GM19455 (cell line): Measurements from ENCODE around the gene FATE1.
"Not testable (repeated sequence)": the region's sequence is repeated elsewhere in the genome, so short reads cannot be mapped to it uniquely, and the experiment has no call there.

Source experiments
- ATAC-seq: cut with Tn5 transposase; IDR thresholded peaks from one replicate; pipeline ENCODE4 v1.9.1; 2021; ENCODE audit not compliant: unreplicated experiment

The FATE1 gene

GRCh38 chrX:151715752-151716151, at the start of gene FATE1:
FATE1 (plus strand) TSS chrX:151716035; CDS start chrX:151716120, 85 bp downstream.
- ATAC-seq, result no peak

GRCh38 chrX:151675121-151675746, 40.6 kb upstream of the FATE1 start:
- no peak for ATAC-seq

GRCh38 chrX:151676196-151676595, 39.6 kb upstream of the FATE1 start:
- no peak for ATAC-seq

- ATAC-seq, result no peak
These were observed 35.9 kb upstream of the FATE1 start for GRCh38 chrX:151679798-151680402.

- no peak for ATAC-seq
These were observed 35.0 kb upstream of the FATE1 start for GRCh38 chrX:151680805-151681204.

- ATAC-seq, result no peak
These were observed 28.2 kb upstream of the FATE1 start for GRCh38 chrX:151687635-151688034.

- no peak for ATAC-seq
These were observed 27.1 kb upstream of the FATE1 start for GRCh38 chrX:151688695-151689094.

- no peak for ATAC-seq
These were observed 23.0 kb upstream of the FATE1 start for GRCh38 chrX:151692825-151693224.

- no peak for ATAC-seq
These were observed 21.7 kb upstream of the FATE1 start for GRCh38 chrX:151694121-151694520.

GRCh38 chrX:151694661-151695582, 20.9 kb upstream of the FATE1 start, which contains the start of gene PRRG3:
PRRG3 (plus strand) TSS chrX:151695458; CDS start chrX:151698815, 3,357 bp downstream.
- no peak for ATAC-seq

GRCh38 chrX:151695583-151696340, 20.1 kb upstream of the FATE1 start:
- no peak for ATAC-seq

GRCh38 chrX:151697082-151697481, 18.8 kb upstream of the FATE1 start:
- ATAC-seq, result not testable (repeated sequence)

- ATAC-seq, result no peak
These were observed 18.3 kb upstream of the FATE1 start for GRCh38 chrX:151697522-151697921.

GRCh38 chrX:151698485-151698884, 17.4 kb upstream of the FATE1 start:
- no peak for ATAC-seq

- ATAC-seq, result no peak
These were observed 16.1 kb upstream of the FATE1 start for GRCh38 chrX:151699746-151700145.

GRCh38 chrX:151700581-151700980, 15.3 kb upstream of the FATE1 start:
- ATAC-seq, result no peak

GRCh38 chrX:151701071-151701470, 14.8 kb upstream of the FATE1 start:
- no peak for ATAC-seq

GRCh38 chrX:151701531-151701930, 14.3 kb upstream of the FATE1 start:
- ATAC-seq, result no peak

- ATAC-seq, result no peak
These were observed 13.7 kb upstream of the FATE1 start for GRCh38 chrX:151702026-151702714.

GRCh38 chrX:151702741-151703340, 13.0 kb upstream of the FATE1 start:
- ATAC-seq, result no peak
